ENCODE results near the gene NAV1. TPM values are rescaled to one million over a fixed set of nuclear protein-coding genes. Genes with fewer than 3 reads are reported as not detected.

NAV1 gene
- total RNA-seq, 2 experiments from 2014 or later: 1.3 TPM

- Mint-ChIP-seq H3K4me1 (no peaks in the 10 kb centered on the region), H3K4me3 (no peak overlapping the region), H3K27me3 (peaks cover 12% of the 10 kb centered on the region), H3K9me3 (no peaks in the 10 kb centered on the region), H3K27ac (no peak overlapping the region), H3K36me3 (peaks cover 7% of the 10 kb centered on the region)
- no peak for DNase-seq
Measured at GRCh38 chr1:201531551-201532425, 7.1 kb upstream of the NAV1 start.

- no peak for DNase-seq
- H3K27me3 Mint-ChIP-seq: peaks cover 32% of the 10 kb centered on the region
- H3K27ac Mint-ChIP-seq: no peak overlapping the region
- H3K4me1 Mint-ChIP-seq: peaks cover 8% of the 10 kb centered on the region
- H3K36me3 Mint-ChIP-seq: peaks cover 3% of the 10 kb centered on the region
- H3K4me3 Mint-ChIP-seq: no peak overlapping the region
- H3K9me3 Mint-ChIP-seq: no peaks in the 10 kb centered on the region
Measured at GRCh38 chr1:201533836-201534235, 5.1 kb upstream of the NAV1 start.

- H3K36me3 Mint-ChIP-seq: peaks cover 1% of the 10 kb centered on the region
- peaks cover 11% of the 10 kb centered on the region for H3K4me1 Mint-ChIP-seq
- H3K9me3 Mint-ChIP-seq: no peaks in the 10 kb centered on the region
- H3K27me3 Mint-ChIP-seq: peaks cover 43% of the 10 kb centered on the region
- no peak overlapping the region for H3K4me3 Mint-ChIP-seq
- no peak for DNase-seq
- H3K27ac Mint-ChIP-seq: no peak overlapping the region
Measured at GRCh38 chr1:201535046-201535918, 3.6 kb upstream of the NAV1 start.

- no peak overlapping the region for H3K4me3 Mint-ChIP-seq
- no peak for DNase-seq
- peaks cover 13% of the 10 kb centered on the region for H3K4me1 Mint-ChIP-seq
- no peaks in the 10 kb centered on the region for H3K36me3 Mint-ChIP-seq
- no peaks in the 10 kb centered on the region for H3K9me3 Mint-ChIP-seq
- no peak overlapping the region for H3K27ac Mint-ChIP-seq
- peaks cover 49% of the 10 kb centered on the region for H3K27me3 Mint-ChIP-seq
Measured at GRCh38 chr1:201535919-201536245, 3.0 kb upstream of the NAV1 start.

GRCh38 chr1:201536558-201536957 is 2.4 kb upstream of the NAV1 start:
- Mint-ChIP-seq H3K36me3 (no peaks in the 10 kb centered on the region), H3K4me3 (no peak overlapping the region), H3K4me1 (peaks cover 13% of the 10 kb centered on the region), H3K9me3 (no peaks in the 10 kb centered on the region), H3K27me3 (peaks cover 55% of the 10 kb centered on the region), H3K27ac (no peak overlapping the region)
- DNase-seq: no peak

- Mint-ChIP-seq H3K4me3 (no peak overlapping the region), H3K27ac (no peak overlapping the region), H3K27me3 (peaks cover 59% of the 10 kb centered on the region)
Measured at GRCh38 chr1:201537028-201537427, 1.9 kb upstream of the NAV1 start.

GRCh38 chr1:201537467-201537866 is 1.5 kb upstream of the NAV1 start:
- Mint-ChIP-seq H3K9me3 (no peaks in the 10 kb centered on the region), H3K36me3 (no peaks in the 10 kb centered on the region), H3K4me1 (peaks cover 13% of the 10 kb centered on the region), H3K27ac (no peak overlapping the region), H3K4me3 (no peak overlapping the region), H3K27me3 (peaks cover 59% of the 10 kb centered on the region)
- no peak for DNase-seq

More at GRCh38 chr1:201537028-201537427, 1.9 kb upstream of the NAV1 start:
- DNase-seq: no peak
- Mint-ChIP-seq H3K4me1 (peaks cover 13% of the 10 kb centered on the region), H3K9me3 (no peaks in the 10 kb centered on the region), H3K36me3 (no peaks in the 10 kb centered on the region)

GRCh38 chr1:201537891-201538611 is 876 bp upstream of the NAV1 start:
- Mint-ChIP-seq H3K36me3 (no peaks in the 10 kb centered on the region), H3K4me3 (peak overlapping the region; percentile 68), H3K27ac (no peak overlapping the region), H3K27me3 (peaks cover 61% of the 10 kb centered on the region), H3K9me3 (no peaks in the 10 kb centered on the region), H3K4me1 (peaks cover 13% of the 10 kb centered on the region)
- DNase-seq: no peak

- Mint-ChIP-seq H3K4me1 (peaks cover 13% of the 10 kb centered on the region), H3K4me3 (peak overlapping the region; percentile 60), H3K27me3 (peaks cover 64% of the 10 kb centered on the region), H3K9me3 (no peaks in the 10 kb centered on the region), H3K27ac (no peak overlapping the region), H3K36me3 (peaks cover 2% of the 10 kb centered on the region)
- no peak for DNase-seq
Measured at GRCh38 chr1:201539561-201540431, 869 bp downstream of the NAV1 start.

GRCh38 chr1:201540846-201541735 is 2.2 kb downstream of the NAV1 start:
- DNase-seq: no peak
- Mint-ChIP-seq H3K36me3 (peaks cover 2% of the 10 kb centered on the region), H3K4me3 (no peak overlapping the region), H3K9me3 (no peaks in the 10 kb centered on the region), H3K27me3 (peaks cover 59% of the 10 kb centered on the region), H3K4me1 (peaks cover 13% of the 10 kb centered on the region), H3K27ac (no peak overlapping the region)

GRCh38 chr1:201542309-201543035 is 3.5 kb downstream of the NAV1 start:
- DNase-seq: no peak
- H3K36me3 Mint-ChIP-seq: peaks cover 2% of the 10 kb centered on the region
- H3K9me3 Mint-ChIP-seq: no peaks in the 10 kb centered on the region
- peaks cover 13% of the 10 kb centered on the region for H3K4me1 Mint-ChIP-seq
- H3K27ac Mint-ChIP-seq: no peak overlapping the region
- peaks cover 45% of the 10 kb centered on the region for H3K27me3 Mint-ChIP-seq
- H3K4me3 Mint-ChIP-seq: no peak overlapping the region

GRCh38 chr1:201543871-201544642 is 5.1 kb downstream of the NAV1 start:
- no peak for DNase-seq
- Mint-ChIP-seq H3K27me3 (peaks cover 32% of the 10 kb centered on the region), H3K4me1 (peaks cover 5% of the 10 kb centered on the region), H3K27ac (no peak overlapping the region), H3K36me3 (peaks cover 2% of the 10 kb centered on the region), H3K9me3 (no peaks in the 10 kb centered on the region), H3K4me3 (no peak overlapping the region)

All from activated naive CD8-positive, alpha-beta T cell treated with anti-CD3 and anti-CD28 coated beads for 36 hours (primary cell).